IMR-90 (cell line): ENCODE data around the gene SPTBN5. TPM values are rescaled to one million over a fixed set of nuclear protein-coding genes. Genes with fewer than 3 reads are reported as not detected.

Experiments
- ATAC-seq: fragments of 200-7000 bp; cut with Tn5 transposase; 2 replicates; pipeline ENCODE4 v1.9.1; 2020; ENCODE audit warnings: low read depth, mild to moderate bottlenecking, moderate library complexity
- BruUV-seq: library from RNA; stranded (reverse); fragments of 400-500 nt; replicated peaks from 2 replicates; lab custom pipeline; 2021; lab: Mats Ljungman, UMichigan
- CTCF ChIA-PET: fragments of 300-600 bp; formaldehyde crosslinking; extraction: SDS; loops from one replicate; lab custom pipeline; 2021; ENCODE audit warnings: antibody characterized with exemption; lab: Yijun Ruan, JAX
- POLR2A ChIA-PET: fragments of 300-600 bp; sonication (Branson Sonifier 250); formaldehyde crosslinking; loops from one replicate; lab custom pipeline; 2022; ENCODE audit warnings: antibody characterized with exemption; ENCODE audit not compliant: unreplicated experiment; lab: Charles Lee
- DNase-seq: peaks from one replicate; pipeline ENCODE4 v3.0.0; 2013
- H2AFZ ChIP-seq: replicated peaks from 2 replicates; pipeline ENCODE3; 2013; ENCODE audit warnings: low read length, mild to moderate bottlenecking; ENCODE audit not compliant: poor library complexity
- H2AK5ac ChIP-seq: 2 replicates; pipeline ENCODE4 v1.6.1; 2013; ENCODE audit warnings: low read depth, low read length, inconsistent platforms
- H2AK9ac ChIP-seq: replicated peaks from 2 replicates; pipeline ENCODE3; 2013; ENCODE audit warnings: mild to moderate bottlenecking, low read depth, low read length, moderate library complexity; ENCODE audit not compliant: poor library complexity
- H2BK120ac ChIP-seq: 2 replicates; pipeline ENCODE4 v1.6.1; 2013; ENCODE audit warnings: low read depth, low read length, inconsistent platforms
- H2BK15ac ChIP-seq: 3 replicates; pipeline ENCODE4 v1.6.1; 2013; ENCODE audit warnings: low read depth, low read length, inconsistent platforms
- H2BK20ac ChIP-seq: 2 replicates; pipeline ENCODE4 v1.6.1; 2013; ENCODE audit warnings: low read depth, mild to moderate bottlenecking, inconsistent platforms, low read length, moderate library complexity
- H2BK5ac ChIP-seq: 2 replicates; pipeline ENCODE4 v1.6.1; 2013; ENCODE audit warnings: mild to moderate bottlenecking, low read depth, low read length, inconsistent platforms; ENCODE audit not compliant: poor library complexity, severe bottlenecking
- H3K14ac ChIP-seq: replicated peaks from 2 replicates; pipeline ENCODE4 v1.6.1; 2013; ENCODE audit warnings: low read depth, low read length, inconsistent platforms
- H3K18ac ChIP-seq: 2 replicates; pipeline ENCODE4 v1.6.1; 2013; ENCODE audit warnings: low read depth, low read length, control low read depth
- H3K23ac ChIP-seq: 2 replicates; pipeline ENCODE4 v1.6.1; 2013; ENCODE audit warnings: low read depth, low read length, inconsistent platforms
- H3K27ac ChIP-seq: 2 replicates; pipeline ENCODE4 v1.5.1; 2013; ENCODE audit warnings: mild to moderate bottlenecking, control low read depth, low read length; ENCODE audit not compliant: insufficient read depth
- H3K27me3 ChIP-seq: 2 replicates; pipeline ENCODE4 v1.6.1; 2013; ENCODE audit warnings: low read length; ENCODE audit not compliant: control insufficient read depth, insufficient read depth
- H3K36me3 ChIP-seq: 2 replicates; pipeline ENCODE4 v1.6.1; 2013; ENCODE audit warnings: low read length, mixed read lengths; ENCODE audit not compliant: control insufficient read depth, insufficient read depth
- H3K4ac ChIP-seq: 2 replicates; pipeline ENCODE4 v1.6.1; 2013; ENCODE audit warnings: low read depth, low read length, inconsistent platforms
- H3K4me1 ChIP-seq: 2 replicates; pipeline ENCODE4 v1.6.1; 2013; ENCODE audit warnings: low read length, mixed read lengths; ENCODE audit not compliant: control insufficient read depth, insufficient read depth
- H3K4me2 ChIP-seq: 2 replicates; pipeline ENCODE4 v1.6.1; 2013; ENCODE audit warnings: low read depth, mild to moderate bottlenecking, control low read depth, low read length, moderate library complexity
- H3K4me3 ChIP-seq: 2 replicates; pipeline ENCODE4 v1.5.1; 2013; ENCODE audit warnings: low read depth, mild to moderate bottlenecking, control low read depth, low read length, moderate library complexity; ENCODE audit not compliant: insufficient read depth
- H3K56ac ChIP-seq: 2 replicates; pipeline ENCODE4 v1.6.1; 2013; ENCODE audit warnings: low read length, inconsistent platforms; ENCODE audit not compliant: insufficient read depth; ENCODE audit errors: extremely low read depth
- H3K79me1 ChIP-seq, 2 experiments: 2 replicates each; pipeline ENCODE4 v1.6.1; 2013; ENCODE audit warnings: low read length in 2 of 2, inconsistent platforms in 1 of 2, low read depth in 1 of 2
- H3K9ac ChIP-seq: 2 replicates; pipeline ENCODE4 v1.6.1; 2013; ENCODE audit warnings: low read depth, low read length, control low read depth
- H3K9me1 ChIP-seq: 2 replicates; pipeline ENCODE4 v1.6.1; 2013; ENCODE audit warnings: low read length, inconsistent platforms; ENCODE audit not compliant: insufficient read depth
- H3K9me3 ChIP-seq: 2 replicates; pipeline ENCODE4 v1.6.1; 2013; ENCODE audit warnings: low read length; ENCODE audit not compliant: control insufficient read depth, insufficient read depth
- H4K20me1 ChIP-seq: 2 replicates; pipeline ENCODE4 v1.6.1; 2013; ENCODE audit warnings: low read length, inconsistent platforms; ENCODE audit not compliant: insufficient read depth
- H4K5ac ChIP-seq: 2 replicates; pipeline ENCODE4 v1.6.1; 2013; ENCODE audit warnings: mild to moderate bottlenecking, low read depth, low read length, control low read depth
- H4K8ac ChIP-seq, 2 experiments: 2 replicates each; pipeline ENCODE4 v1.6.1; 2013; ENCODE audit warnings: low read depth in 2 of 2, low read length in 2 of 2, control low read depth in 1 of 2, inconsistent platforms in 1 of 2
- H4K91ac ChIP-seq: 2 replicates; pipeline ENCODE4 v1.6.1; 2013; ENCODE audit warnings: low read depth, low read length, inconsistent platforms; ENCODE audit not compliant: insufficient read depth
- BHLHE40 ChIP-seq: fragments of 150-350 bp; IDR thresholded peaks from 2 replicates; pipeline ENCODE4 v1.6.1; 2016; ENCODE audit warnings: mild to moderate bottlenecking, low read depth, low read length
- CEBPB ChIP-seq: IDR thresholded peaks from 2 replicates; pipeline ENCODE4 v1.6.1; 2012; ENCODE audit warnings: low read depth, low read length, improper control_type of control experiment
- CHD1 ChIP-seq: IDR thresholded peaks from 2 replicates; pipeline ENCODE4 v1.6.1; 2012; ENCODE audit warnings: low read depth, low read length, improper control_type of control experiment
- CTCF ChIP-seq: conservative IDR thresholded peaks from 2 replicates; pipeline ENCODE4 v1.5.1; 2012; ENCODE audit warnings: mild to moderate bottlenecking, low read depth, low read length, improper control_type of control experiment
- ELK1 ChIP-seq: fragments of 150-350 bp; IDR thresholded peaks from 2 replicates; pipeline ENCODE4 v1.6.1; 2016; ENCODE audit warnings: low read depth, mild to moderate bottlenecking, low read length, moderate library complexity, borderline replicate concordance
- FOS ChIP-seq: fragments of 150-350 bp; IDR thresholded peaks from 2 replicates; pipeline ENCODE4 v1.6.1; 2016; ENCODE audit warnings: low read depth, low read length
- MAFK ChIP-seq: IDR thresholded peaks from 2 replicates; pipeline ENCODE4 v1.6.1; 2012; ENCODE audit warnings: low read depth, low read length, improper control_type of control experiment
- MAZ ChIP-seq: IDR thresholded peaks from 2 replicates; pipeline ENCODE4 v1.6.1; 2012; ENCODE audit warnings: low read depth, mild to moderate bottlenecking, low read length, improper control_type of control experiment, moderate library complexity, borderline replicate concordance
- MXI1 ChIP-seq: IDR thresholded peaks from 2 replicates; pipeline ENCODE4 v1.6.1; 2012; ENCODE audit warnings: low read depth, mild to moderate bottlenecking, low read length, moderate library complexity, borderline replicate concordance
- NFE2L2 ChIP-seq: fragments of 150-350 bp; IDR thresholded peaks from 2 replicates; pipeline ENCODE4 v1.6.1; 2016; ENCODE audit warnings: low read depth, mild to moderate bottlenecking, low read length
- POLR2A ChIP-seq: IDR thresholded peaks from 2 replicates; pipeline ENCODE4 v1.6.1; 2012; ENCODE audit warnings: mild to moderate bottlenecking, low read depth, low read length
- RAD21 ChIP-seq: IDR thresholded peaks from 2 replicates; pipeline ENCODE4 v1.6.1; 2012; ENCODE audit warnings: low read length, improper control_type of control experiment
- RCOR1 ChIP-seq: IDR thresholded peaks from 2 replicates; pipeline ENCODE4 v1.6.1; 2012; ENCODE audit warnings: mild to moderate bottlenecking, low read length, improper control_type of control experiment; ENCODE audit not compliant: insufficient replicate concordance
- RFX5 ChIP-seq: IDR thresholded peaks from 2 replicates; pipeline ENCODE4 v1.8.0; 2012; ENCODE audit warnings: low read depth, mild to moderate bottlenecking, low read length, moderate library complexity
- SMC3 ChIP-seq: fragments of 150-350 bp; IDR thresholded peaks from 2 replicates; pipeline ENCODE4 v1.6.1; 2016; ENCODE audit warnings: low read depth, mild to moderate bottlenecking, antibody characterized with exemption, low read length, moderate library complexity
- USF2 ChIP-seq: fragments of 150-350 bp; IDR thresholded peaks from 2 replicates; pipeline ENCODE4 v1.6.1; 2017; ENCODE audit warnings: mild to moderate bottlenecking, antibody characterized with exemption, low read length, low read depth
- WGBS, 2 experiments: methylation state at CpG; one replicate each; pipeline versions ENCODE4 v1.1.5 to v1.1.7; 2013; ENCODE audit warnings: missing lambda C conversion rate in 2 of 2; ENCODE audit not compliant: insufficient read length in 1 of 2; ENCODE audit errors: extremely low coverage in 2 of 2; 5-methylcytosine and 5-hydroxymethylcytosine counted together
- dilution Hi-C: fragments of 300-500 bp; cut with HindIII; formaldehyde crosslinking; loops from one replicate; pipeline ENCODE4 v1.14.3; 2018; ENCODE audit warnings: low sequenced_read_pairs; ENCODE audit not compliant: unreplicated experiment
- in situ Hi-C: fragments of 300-500 bp; cut with MboI; formaldehyde crosslinking; loops from 3 replicates; pipeline ENCODE4 v1.14.3; 2019; ENCODE audit warnings: low sequenced_read_pairs, inconsistent platforms, mixed read lengths
- intact Hi-C: fragments of 100-400 bp; cut with micrococcal nuclease; formaldehyde crosslinking; loops from 2 replicates; pipeline ENCODE4 v1.10.0; 2022
- polyA plus RNA-seq, 3 experiments: library from polyadenylated mRNA; depleted of rRNA; stranded (reverse); fragments of >200 nt; gene quantifications; 2 replicates each; pipeline ENCODE4 v1.2.3, GENCODE V29; 2012; ENCODE audit warnings: low replicate concordance in 1 of 3
- total RNA-seq: library from RNA; depleted of rRNA; stranded (reverse); fragments of >200 nt; gene quantifications from 2 replicates; pipeline ENCODE4 v1.2.3, GENCODE V29; 2012

The SPTBN5 gene
- total and polyA plus RNA-seq, 2 of the 4 experiments (the other 2 are of a cell fraction), result under 0.01 to 0.38 TPM

GRCh38 chr15:41838400-41838897 lies 55.4 kb downstream of the SPTBN5 start, which contains the start of gene PLA2G4B:
Gene PLA2G4B, plus strand, starts transcription at chr15:41838847. Its CDS starts 67 bp downstream, at chr15:41838914.
- Histone ChIP-seq H4K8ac (no peak within 1 kb of the TSS), H3K27ac (no peak within 1 kb of the TSS), H4K91ac (no peak within 1 kb of the TSS), H3K4me2 (no peak within 1 kb of the TSS), H3K4ac (no peak within 1 kb of the TSS), H3K4me1 (no peaks in the 10 kb centered on the region), H2BK120ac (no peak within 1 kb of the TSS), H3K27me3 (no peaks in the 10 kb centered on the region), H3K79me1 (peaks cover 0 to 3% of the 10 kb centered on the region in 2 experiments; a peak in 1 of 4 replicates), H4K20me1 (peaks cover 14% of the 10 kb centered on the region), H3K9ac (no peak within 1 kb of the TSS), H2BK20ac (no peak within 1 kb of the TSS), H3K18ac (no peak within 1 kb of the TSS), H2AK5ac (no peak within 1 kb of the TSS), H3K23ac (no peak within 1 kb of the TSS), H3K56ac (no peak within 1 kb of the TSS), H3K36me3 (peaks cover 4% of the 10 kb centered on the region; the same call in 1 of the 2 replicates), H2AFZ (no peak within 1 kb of the TSS), H4K5ac (no peak within 1 kb of the TSS), H3K9me1 (no peaks in the 10 kb centered on the region), H2AK9ac (peak within 1 kb of the TSS; percentile 1), H3K9me3 (no peaks in the 10 kb centered on the region), H3K14ac (no peak within 1 kb of the TSS), H3K4me3 (no peak within 1 kb of the TSS), H2BK15ac (no peak within 1 kb of the TSS), H2BK5ac (no peak within 1 kb of the TSS)
- ChIA-PET POLR2A (no interaction called here), CTCF (no interaction called here)
- DNase-seq (no peak), ATAC-seq (no peak)
- dilution Hi-C loops (no loop called here), in situ Hi-C loops (no loop called here), intact Hi-C loops (no loop called here)
- TF ChIP-seq SMC3 (no peak), MAFK (no peak), RCOR1 (no peak), MXI1 (no peak), NFE2L2 (no peak), RAD21 (no peak), CHD1 (no peak), USF2 (no peak), CEBPB (no peak), RFX5 (no peak), MAZ (no peak), POLR2A (no peak), ELK1 (no peak), CTCF (no peak), BHLHE40 (no peak), FOS (no peak)
- no TSS peak for BruUV-seq
- WGBS, 2 experiments, result 93% methylated on average over 2 of the region's 6 CpGs; no CpG with 5 or more reads in 1 of the 2 experiments
